K562 (cell line): ENCODE data around the gene TMPRSS6. TPM values are rescaled to one million over a fixed set of nuclear protein-coding genes. Genes with fewer than 3 reads are reported as not detected.

Source experiments
- ATAC-seq: fragments of 200-7000 bp; cut with Tn5 transposase; 3 replicates; pipeline ENCODE4 v1.9.1; 2020; ENCODE audit warnings: moderate library complexity
- BruUV-seq: library from RNA; stranded (reverse); fragments of 400-500 nt; replicated peaks from 2 replicates; lab custom pipeline; 2021; lab: Mats Ljungman, UMichigan
- CTCF ChIA-PET: fragments of 300-600 bp; formaldehyde crosslinking; extraction: SDS; loops from one replicate; lab custom pipeline; 2021; ENCODE audit warnings: low intra/inter-chr PET ratio; lab: Yijun Ruan, JAX
- POLR2A ChIA-PET: fragments of 300-600, 350-650 bp; sonication (Branson Sonifier 250); formaldehyde crosslinking; extraction: SDS; loops from one replicate; lab custom pipeline; 2021; ENCODE audit warnings: antibody characterized with exemption, inconsistent platforms; lab: Yijun Ruan, JAX
- DNase-seq, 4 experiments: peaks; one replicate each; pipeline versions ENCODE4 v3.0.0 to v3.0.0-alpha.2; 2011 to 2018; ENCODE audit warnings: low spot score in 3 of 4, mixed read lengths in 3 of 4; ENCODE audit errors: extremely low read depth in 1 of 4
- FAIRE-seq: peaks from 2 replicates; lab custom pipeline; 2011; peaks lifted over from hg19 to GRCh38; lab: Jason Lieb, UNC
- H2AFZ ChIP-seq: 2 replicates; pipeline ENCODE4 v1.6.0; 2011; ENCODE audit warnings: low read depth, low read length, control low read depth, inconsistent platforms
- H3K27ac ChIP-seq: fragments of 200-600 bp; 3 replicates; pipeline ENCODE4 v1.8.0; 2011; ENCODE audit warnings: low read depth, mild to moderate bottlenecking, control low read depth, inconsistent platforms, low read length, moderate library complexity, mixed read lengths; ENCODE audit errors: extremely low read depth
- H3K27me3 ChIP-seq, 2 experiments: fragments of 300-600 bp in 1 of 2; 2 replicates in 1 of 2; 3 replicates in 1 of 2; pipeline versions ENCODE4 v1.6.0 to v1.8.0; 2011; ENCODE audit warnings: inconsistent platforms in 2 of 2, low read length in 2 of 2, mild to moderate bottlenecking in 1 of 2, mixed read lengths in 1 of 2, moderate library complexity in 1 of 2; ENCODE audit not compliant: control insufficient read depth in 2 of 2, insufficient read depth in 2 of 2
- H3K36me3 ChIP-seq: fragments of 300-600 bp; 3 replicates; pipeline ENCODE4 v1.8.0; 2011; ENCODE audit warnings: mild to moderate bottlenecking, low read length, inconsistent platforms; ENCODE audit not compliant: control insufficient read depth, insufficient read depth
- H3K4me1 ChIP-seq, 2 experiments: fragments of 200-600 bp in 1 of 2; replicated peaks in 1 of 2; 2 replicates in 1 of 2; 3 replicates in 1 of 2; pipeline versions ENCODE4 v1.5.1 to v1.8.0; 2011; ENCODE audit warnings: inconsistent platforms in 2 of 2, low read length in 2 of 2, mild to moderate bottlenecking in 1 of 2, mixed read lengths in 1 of 2, moderate library complexity in 1 of 2; ENCODE audit not compliant: control insufficient read depth in 2 of 2, insufficient read depth in 2 of 2
- H3K4me2 ChIP-seq: 2 replicates; pipeline ENCODE4 v1.6.1; 2011; ENCODE audit warnings: low read length, control low read depth, inconsistent platforms, mixed read lengths; ENCODE audit not compliant: insufficient read depth
- H3K4me3 ChIP-seq: fragments of 200-600 bp; sonication (generic), shearing (Covaris generic); 2 replicates; pipeline ENCODE4 v1.5.1; 2016; ENCODE audit warnings: control low read depth, inconsistent platforms
- H3K79me2 ChIP-seq: fragments of 200-600 bp; 3 replicates; pipeline ENCODE4 v1.8.0; 2011; ENCODE audit warnings: low read length, inconsistent platforms; ENCODE audit not compliant: control insufficient read depth, insufficient read depth
- H3K9ac ChIP-seq, 2 experiments: 2 replicates each; pipeline versions ENCODE4 v1.6.0 to v1.6.1; 2011; ENCODE audit warnings: low read depth in 2 of 2, low read length in 2 of 2, control low read depth in 1 of 2, inconsistent platforms in 1 of 2, mild to moderate bottlenecking in 1 of 2, mixed read lengths in 1 of 2; ENCODE audit not compliant: insufficient read depth in 1 of 2
- H3K9me1 ChIP-seq: one replicate; pipeline ENCODE4 v1.6.0; 2011; ENCODE audit warnings: inconsistent platforms, mild to moderate bottlenecking, low read length, moderate library complexity; ENCODE audit not compliant: control insufficient read depth, insufficient read depth
- H3K9me3 ChIP-seq: replicated peaks from 2 replicates; pipeline ENCODE4 v1.5.1; 2011; ENCODE audit warnings: low read depth, low read length, inconsistent platforms; ENCODE audit not compliant: control insufficient read depth, insufficient read depth
- H4K20me1 ChIP-seq: replicated peaks from 2 replicates; pipeline ENCODE4 v1.6.1; 2011; ENCODE audit warnings: low read length, inconsistent platforms, mixed read lengths; ENCODE audit not compliant: control insufficient read depth, insufficient read depth
- HEY1 ChIP-seq: fragments of 250-450 bp; sonication (Bioruptor Pico); IDR thresholded peaks from 2 replicates; pipeline ENCODE4 v1.5.0; 2020; ENCODE audit warnings: mild to moderate bottlenecking, moderate library complexity, borderline replicate concordance
- KAT7 ChIP-seq: sonication (generic); formaldehyde crosslinking; IDR thresholded peaks from 2 replicates; pipeline ENCODE4 v1.8.0; 2022; ENCODE audit warnings: missing genetic modification reagents, mild to moderate bottlenecking, borderline replicate concordance
- MTA1 ChIP-seq: fragments of 450-650 bp; IDR thresholded peaks from 2 replicates; pipeline ENCODE4 v1.6.1; 2017; ENCODE audit warnings: borderline replicate concordance
- RBM15 ChIP-seq: fragments of 200-400 bp; formaldehyde crosslinking; IDR thresholded peaks from 2 replicates; pipeline ENCODE4 v1.6.1; 2018; ENCODE audit warnings: mild to moderate bottlenecking, low read length, moderate library complexity; ENCODE audit not compliant: insufficient read depth
- RFX7 ChIP-seq: fragments of 250-450 bp; sonication (Bioruptor Pico); IDR thresholded peaks from 2 replicates; pipeline ENCODE4 v1.5.1; 2021; ENCODE audit warnings: mild to moderate bottlenecking
- ZBTB5 ChIP-seq: fragments of 450-650 bp; IDR thresholded peaks from 2 replicates; pipeline ENCODE4 v1.6.1; 2017; ENCODE audit warnings: antibody characterized with exemption
- ZNF57 ChIP-seq: fragments of 450-650 bp; formaldehyde crosslinking; IDR thresholded peaks from 2 replicates; pipeline ENCODE4 v1.4.0; 2020; ENCODE audit warnings: mild to moderate bottlenecking, moderate library complexity
- WGBS: fragments of 100-300 bp; shearing (Covaris generic); methylation state at CpG from one replicate; pipeline ENCODE4 v1.1.6; 2016; ENCODE audit warnings: low coverage, mixed read lengths; ENCODE audit not compliant: insufficient coverage; ENCODE audit errors: missing lambda C conversion rate; 5-methylcytosine and 5-hydroxymethylcytosine counted together
- in situ Hi-C: fragments of 300-500 bp; cut with MboI; formaldehyde crosslinking; loops from 4 replicates; pipeline ENCODE4 v1.15.0; 2018; ENCODE audit warnings: inconsistent platforms, mixed read lengths
- intact Hi-C: fragments of 100-400 bp; cut with micrococcal nuclease; formaldehyde crosslinking; loops from 2 replicates; pipeline ENCODE4 v1.14.2; 2022
- polyA plus RNA-seq, 8 experiments: library from polyadenylated mRNA; depleted of rRNA in 4 of 8; stranded (reverse) in 5 of 8; unstranded in 3 of 8; fragments of >200 nt; fragmentation: Nextera tagmentation in 2 of 8; fragmentation: Illumina TruSeq in 1 of 8; extraction: Ambion mirVana in 2 of 8; extraction: Trizol in 1 of 8; gene quantifications; 2 replicates each; pipeline versions ENCODE4 v1.2.1 to v1.2.3, GENCODE V29; 2011 to 2014; ENCODE audit warnings: inconsistent platforms in 1 of 8, missing spikeins in 1 of 8
- total RNA-seq, 7 experiments: library from RNA; depleted of rRNA in 6 of 7; stranded (reverse); fragments of >200 nt in 6 of 7; fragmentation: Illumina TruSeq in 2 of 7; extraction: Trizol in 2 of 7; gene quantifications; 2 replicates each; pipeline versions ENCODE4 v1.2.1 to v1.2.3, GENCODE V29; 2011 to 2021; ENCODE audit warnings: low replicate concordance in 1 of 7
- TF ChIP-seq, protein P1 (sequence below): fragments of 450-650 bp; formaldehyde crosslinking; IDR thresholded peaks from 2 replicates; pipeline ENCODE4 v1.4.0; 2020; ENCODE audit warnings: mild to moderate bottlenecking

The TMPRSS6 gene
- total and polyA plus RNA-seq, 9 of the 15 experiments (the other 6 are each of a cell fraction or from before 2014, with no cell fraction given): 0.03 TPM; not detected in 8

GRCh38 chr22:37068859-37069258 lies 40.7 kb downstream of the TMPRSS6 start:
- Histone ChIP-seq H3K27ac (no peak overlapping the region), H3K79me2 (no peaks in the 10 kb centered on the region), H3K4me2 (no peak overlapping the region), H2AFZ (no peak overlapping the region), H3K36me3 (no peaks in the 10 kb centered on the region), H4K20me1 (no peaks in the 10 kb centered on the region), H3K9me3 (no peaks in the 10 kb centered on the region; the same call in 1 of the 2 replicates), H3K27me3 (peaks cover 2 to 46% of the 10 kb centered on the region in 2 experiments; a peak in 4 of 5 replicates), H3K4me1 (no peaks in the 10 kb centered on the region), H3K4me3 (no peak overlapping the region), H3K9me1 (no peaks in the 10 kb centered on the region), H3K9ac (no peak overlapping the region)
- ChIA-PET CTCF (no interaction called here), POLR2A (no interaction called here)
- in situ Hi-C loops: no loop called here
- DNase-seq: peak in 2 of 4 experiments; percentile 30 to 33
- intact Hi-C loops: no loop called here
- 5% methylated on average over 30 of the region's 36 CpGs for WGBS
- no TSS peak for BruUV-seq
- TF ChIP-seq KAT7 (no peak), ZNF57 (CRISPR knock-in tag) (no peak), RFX7 (CRISPR knock-in tag) (no peak), MTA1 (no peak), HEY1 (no peak), RBM15 (no peak), ZBTB5 (no peak)
- TF ChIP-seq, protein P1, sequence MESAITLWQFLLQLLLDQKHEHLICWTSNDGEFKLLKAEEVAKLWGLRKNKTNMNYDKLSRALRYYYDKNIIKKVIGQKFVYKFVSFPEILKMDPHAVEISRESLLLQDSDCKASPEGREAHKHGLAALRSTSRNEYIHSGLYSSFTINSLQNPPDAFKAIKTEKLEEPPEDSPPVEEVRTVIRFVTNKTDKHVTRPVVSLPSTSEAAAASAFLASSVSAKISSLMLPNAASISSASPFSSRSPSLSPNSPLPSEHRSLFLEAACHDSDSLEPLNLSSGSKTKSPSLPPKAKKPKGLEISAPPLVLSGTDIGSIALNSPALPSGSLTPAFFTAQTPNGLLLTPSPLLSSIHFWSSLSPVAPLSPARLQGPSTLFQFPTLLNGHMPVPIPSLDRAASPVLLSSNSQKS (CRISPR knock-in tag): no peak
- no peak for ATAC-seq
- FAIRE-seq: no peak
